Keratinocyte (primary cell): Measurements from ENCODE around the gene ADAMTS2.

Source experiments
- CTCF ChIP-seq, 3 experiments: IDR thresholded peaks in 1 of 3; conservative IDR thresholded peaks in 1 of 3; optimal IDR thresholded peaks in 1 of 3; 2 replicates in 2 of 3; 3 replicates in 1 of 3; pipeline versions ENCODE3 to v1.5.1; 2011; ENCODE audit warnings: low read length in 3 of 3, mild to moderate bottlenecking in 3 of 3, moderate library complexity in 2 of 3, control low read depth in 1 of 3, inconsistent platforms in 1 of 3; ENCODE audit not compliant: insufficient read depth in 2 of 3; ENCODE audit errors: extremely low read depth in 1 of 3
- EZH2 ChIP-seq: IDR thresholded peaks from one replicate; pipeline ENCODE4 v1.6.1; 2012; ENCODE audit warnings: inconsistent platforms, mild to moderate bottlenecking, low read length, moderate library complexity

- TF ChIP-seq CTCF (optimal IDR thresholded peaks at IDR 0.05 in 1 of 3, IDR thresholded peaks at IDR 0.05 in 1 of 3, conservative IDR thresholded peaks at IDR 0.05 in 1 of 3; ENCODE audit: extremely low read depth in 1 of 3, insufficient read depth in 2 of 3, low read length in 3 of 3) (no peak), EZH2 (no peak)
These were observed 73.4 kb downstream of the ADAMTS2 start for GRCh38 chr5:179271821-179272325.
